B cell (primary cell): ENCODE results near the gene JAG2. TPM values are rescaled to one million over a fixed set of nuclear protein-coding genes. Genes with fewer than 3 reads are reported as not detected.

ENCODE experiments used
- ATAC-seq: fragments of 200-7000 bp; cut with Tn5 transposase; one replicate; pipeline ENCODE4 v1.10.0; 2021; ENCODE audit warnings: low read depth, mild to moderate bottlenecking, moderate number of reproducible peaks, moderate library complexity
- CTCF ChIA-PET: fragments of 350-600 bp; sonication (Branson Sonifier 250); formaldehyde crosslinking; loops from one replicate; lab custom pipeline; 2021; ENCODE audit warnings: antibody characterized with exemption, inconsistent platforms; lab: Charles Lee
- POLR2A ChIA-PET: fragments of 350-600 bp; sonication (Branson Sonifier 250); formaldehyde crosslinking; loops from one replicate; lab custom pipeline; 2021; ENCODE audit warnings: antibody characterized with exemption; lab: Charles Lee
- DNase-seq: peaks from one replicate; pipeline ENCODE4 v3.0.0; 2013
- H2AFZ ChIP-seq: 2 replicates; pipeline ENCODE4 v1.6.1; 2012; ENCODE audit warnings: mild to moderate bottlenecking, low read depth, low read length; ENCODE audit not compliant: insufficient read depth, poor library complexity, severe bottlenecking
- H3K27ac ChIP-seq, 2 donors: 1 replicate in 1 of 2; 2 replicates in 1 of 2; pipeline ENCODE4 v1.5.1; 2012 to 2013; ENCODE audit warnings: low read length in 2 of 2, mild to moderate bottlenecking in 2 of 2, moderate library complexity in 1 of 2
- H3K27me3 ChIP-seq, 4 experiments: fragments of 200-600 bp in 1 of 4; sonication (generic) in 1 of 4; replicated peaks in 1 of 4; 1 replicate in 2 of 4; 2 replicates in 2 of 4; pipeline versions ENCODE4 v1.6.1 to v1.7.0; 2013 to 2016; ENCODE audit warnings: low read length in 3 of 4, mild to moderate bottlenecking in 2 of 4, mixed read lengths in 1 of 4, moderate library complexity in 1 of 4; ENCODE audit not compliant: insufficient read depth in 4 of 4, control insufficient read depth in 3 of 4; ENCODE audit errors: control extremely low read depth in 1 of 4
- H3K36me3 ChIP-seq, 2 experiments: replicated peaks in 1 of 2; 1 replicate in 1 of 2; 2 replicates in 1 of 2; pipeline versions ENCODE4 v1.6.1 to v1.7.1; 2013; ENCODE audit warnings: low read length in 1 of 2; ENCODE audit not compliant: insufficient read depth in 2 of 2, control insufficient read depth in 1 of 2; ENCODE audit errors: control extremely low read depth in 1 of 2, extremely low read depth in 1 of 2
- H3K4me1 ChIP-seq, 2 donors: fragments of 200-600 bp in 1 of 2; sonication (generic) in 1 of 2; 1 replicate in 1 of 2; 2 replicates in 1 of 2; pipeline versions ENCODE4 v1.5.1 to v1.6.1; 2013 to 2017; ENCODE audit warnings: low read length in 2 of 2; ENCODE audit not compliant: control insufficient read depth in 2 of 2, insufficient read depth in 2 of 2
- H3K4me2 ChIP-seq: replicated peaks from 2 replicates; pipeline ENCODE3; 2012; ENCODE audit warnings: mild to moderate bottlenecking, low read depth, low read length; ENCODE audit not compliant: poor library complexity, severe bottlenecking
- H3K4me3 ChIP-seq, 5 experiments: fragments of 200-600 bp in 1 of 5; sonication (generic) in 1 of 5; 1 replicate in 3 of 5; 2 replicates in 2 of 5; pipeline versions ENCODE4 v1.5.1 to v1.7.0; 2011 to 2016; ENCODE audit warnings: low read length in 4 of 5, mild to moderate bottlenecking in 4 of 5, low read depth in 2 of 5, control low read depth in 1 of 5, moderate library complexity in 1 of 5; ENCODE audit not compliant: insufficient read depth in 1 of 5; ENCODE audit errors: control extremely low read depth in 1 of 5, extremely low read depth in 1 of 5
- H3K79me2 ChIP-seq: fragments of 200-600 bp; sonication (generic); one replicate; pipeline ENCODE4 v1.6.0; 2016; ENCODE audit warnings: low read length; ENCODE audit not compliant: control insufficient read depth, insufficient read depth
- H3K9ac ChIP-seq: fragments of 200-600 bp; sonication (generic); 2 replicates; pipeline ENCODE4 v1.6.1; 2017; ENCODE audit warnings: mild to moderate bottlenecking, low read length, moderate library complexity
- H3K9me3 ChIP-seq, 3 donors: one replicate each; pipeline versions ENCODE4 v1.6.1 to v1.7.1; 2013; ENCODE audit warnings: low read length in 2 of 3; ENCODE audit not compliant: control insufficient read depth in 2 of 3, insufficient read depth in 1 of 3; ENCODE audit errors: control extremely low read depth in 1 of 3
- H4K20me1 ChIP-seq: 2 replicates; pipeline ENCODE4 v1.6.0; 2012; ENCODE audit warnings: mild to moderate bottlenecking, low read length; ENCODE audit not compliant: insufficient read depth, control insufficient read depth, poor library complexity, severe bottlenecking
- H3K27ac Mint-ChIP-seq: one replicate; pipeline ENCODE4 v1.8.0; 2021; ENCODE audit warnings: mixed read lengths
- H3K27me3 Mint-ChIP-seq: one replicate; pipeline ENCODE4 v1.8.0; 2021; ENCODE audit warnings: mixed read lengths
- H3K4me1 Mint-ChIP-seq: one replicate; pipeline ENCODE4 v1.8.0; 2021; ENCODE audit warnings: mixed read lengths
- H3K4me3 Mint-ChIP-seq: one replicate; pipeline ENCODE4 v1.8.0; 2021; ENCODE audit warnings: mixed read lengths
- H3K9me3 Mint-ChIP-seq: one replicate; pipeline ENCODE4 v1.8.0; 2022; ENCODE audit warnings: mixed read lengths; ENCODE audit not compliant: insufficient read depth
- EZH2 ChIP-seq: IDR thresholded peaks from 2 replicates; pipeline ENCODE4 v1.6.1; 2012; ENCODE audit warnings: borderline replicate concordance, low read depth, mild to moderate bottlenecking, moderate library complexity, low read length; ENCODE audit not compliant: insufficient read depth, poor library complexity, severe bottlenecking
- WGBS: methylation state at CpG from one replicate; pipeline ENCODE4 v1.1.5; 2013; ENCODE audit warnings: missing lambda C conversion rate; ENCODE audit not compliant: insufficient coverage; 5-methylcytosine and 5-hydroxymethylcytosine counted together
- intact Hi-C: fragments of 100-400 bp; cut with micrococcal nuclease; formaldehyde crosslinking; loops from one replicate; pipeline ENCODE4 v1.10.0; 2022
- polyA plus RNA-seq: library from polyadenylated mRNA; depleted of rRNA; stranded (reverse); fragments of >200 nt; gene quantifications from 2 replicates; pipeline ENCODE4 v1.2.3, GENCODE V29; 2012
- total RNA-seq, 2 donors: library from RNA; stranded (reverse); fragments of 120-200 nt in 1 of 2; gene quantifications; 1 replicate in 1 of 2; 2 replicates in 1 of 2; pipeline versions ENCODE4 v1.2.3 to v1.2.4, GENCODE V29; 2013 to 2022
- TF ChIP-seq, protein P1 (sequence below): fragments of 200-600 bp; IDR thresholded peaks from one replicate; pipeline ENCODE4 v1.8.0; 2022; ENCODE audit warnings: antibody characterized with exemption, mild to moderate bottlenecking

JAG2 gene
- total and polyA plus RNA-seq, 2 donors (not counting 1 experiment from before 2014, with no cell fraction given): 0.27 to 0.34 TPM

DNA sequence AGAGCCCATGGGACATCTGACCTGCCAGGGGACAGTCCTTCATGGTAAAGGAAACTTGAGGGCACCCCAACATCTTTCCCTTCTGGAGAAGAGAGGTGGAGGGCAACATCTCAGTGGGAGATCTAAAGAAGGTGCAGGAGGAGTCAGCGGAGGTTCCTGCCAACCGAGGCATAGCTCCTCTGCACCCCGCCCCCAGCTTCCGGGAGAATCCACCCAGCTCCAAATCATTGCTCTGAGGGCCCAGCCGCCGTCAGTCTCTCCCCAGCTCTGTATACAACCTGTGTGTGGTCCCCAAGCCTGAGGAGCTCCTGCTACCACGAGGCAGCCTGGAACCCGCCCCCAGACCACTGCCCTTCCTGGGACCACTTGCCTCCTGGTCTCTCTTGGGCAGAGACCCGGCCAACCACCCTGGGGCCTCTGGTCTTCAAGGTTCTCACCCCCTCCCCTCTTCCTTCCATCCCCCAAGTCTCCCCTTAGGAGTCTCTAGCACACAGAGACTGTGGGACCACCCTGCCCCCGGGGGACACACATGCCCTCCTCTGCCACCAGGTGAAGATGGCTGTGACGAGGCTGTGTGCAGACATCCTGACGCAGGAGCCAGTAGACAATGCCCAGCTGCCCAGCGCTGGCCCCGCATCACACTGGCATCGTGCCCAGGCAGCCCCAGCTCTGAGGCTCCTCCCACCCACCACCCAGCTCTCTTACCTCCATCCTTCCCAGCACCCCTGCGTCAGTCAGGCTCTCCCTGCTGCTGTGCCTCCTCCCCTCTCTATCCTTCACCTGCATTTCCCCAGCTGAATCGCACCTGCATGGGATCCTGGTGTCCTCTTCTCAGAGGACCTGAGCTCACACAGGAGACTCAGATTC, 25.6 kb upstream of the JAG2 start:
- peak; percentile 57 for DNase-seq
- Histone ChIP-seq H3K9me3 (peaks cover 0 to 12% (median 0%) of the 10 kb centered on the region in 3 donors), H3K36me3 (no peaks in the 10 kb centered on the region), H3K27ac (no peak overlapping the region), H3K27me3 (peaks cover 0 to 58% (median 27%) of the 10 kb centered on the region in 4 experiments), H3K79me2 (no peaks in the 10 kb centered on the region), H3K4me2 (peak overlapping the region; percentile 75), H2AFZ (peak overlapping the region; percentile 58), H4K20me1 (no peaks in the 10 kb centered on the region), H3K4me1 (peaks cover 43 to 47% of the 10 kb centered on the region in 2 donors), H3K9ac (no peak overlapping the region), H3K4me3 (peak overlapping the region in 1 of 5 experiments; percentile 7)
- CTCF ChIA-PET: interaction anchor here (1.2 to 1.7 kb wide), 2 partner anchors 10 to 104 kb away, joined by 4 to 5 read pairs; no protein-coding TSS in a partner anchor
- Mint-ChIP-seq H3K4me1 (peaks cover 32% of the 10 kb centered on the region), H3K27ac (peak overlapping the region; percentile 1), H3K4me3 (peak overlapping the region; percentile 72), H3K27me3 (peaks cover 34% of the 10 kb centered on the region), H3K9me3 (no peaks in the 10 kb centered on the region)
- POLR2A ChIA-PET: no interaction called here
- intact Hi-C loops: no loop called here
- WGBS: 42% methylated on average over 16 of the region's 17 CpGs
- peak; percentile 32 for ATAC-seq
- no peak for TF ChIP-seq EZH2
- TF ChIP-seq, protein P1, sequence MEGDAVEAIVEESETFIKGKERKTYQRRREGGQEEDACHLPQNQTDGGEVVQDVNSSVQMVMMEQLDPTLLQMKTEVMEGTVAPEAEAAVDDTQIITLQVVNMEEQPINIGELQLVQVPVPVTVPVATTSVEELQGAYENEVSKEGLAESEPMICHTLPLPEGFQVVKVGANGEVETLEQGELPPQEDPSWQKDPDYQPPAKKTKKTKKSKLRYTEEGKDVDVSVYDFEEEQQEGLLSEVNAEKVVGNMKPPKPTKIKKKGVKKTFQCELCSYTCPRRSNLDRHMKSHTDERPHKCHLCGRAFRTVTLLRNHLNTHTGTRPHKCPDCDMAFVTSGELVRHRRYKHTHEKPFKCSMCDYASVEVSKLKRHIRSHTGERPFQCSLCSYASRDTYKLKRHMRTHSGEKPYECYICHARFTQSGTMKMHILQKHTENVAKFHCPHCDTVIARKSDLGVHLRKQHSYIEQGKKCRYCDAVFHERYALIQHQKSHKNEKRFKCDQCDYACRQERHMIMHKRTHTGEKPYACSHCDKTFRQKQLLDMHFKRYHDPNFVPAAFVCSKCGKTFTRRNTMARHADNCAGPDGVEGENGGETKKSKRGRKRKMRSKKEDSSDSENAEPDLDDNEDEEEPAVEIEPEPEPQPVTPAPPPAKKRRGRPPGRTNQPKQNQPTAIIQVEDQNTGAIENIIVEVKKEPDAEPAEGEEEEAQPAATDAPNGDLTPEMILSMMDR: no peak
